HUES64 (cell line): ENCODE data around the gene EBF3.

Source experiments
- H3K27ac ChIP-seq: 2 replicates; pipeline ENCODE4 v1.7.0; 2013; ENCODE audit warnings: low read depth, low read length, inconsistent platforms
- H3K27me3 ChIP-seq: 2 replicates; pipeline ENCODE4 v1.6.1; 2013; ENCODE audit warnings: mild to moderate bottlenecking, low read length; ENCODE audit not compliant: insufficient read depth
- H3K36me3 ChIP-seq: 2 replicates; pipeline ENCODE4 v1.6.1; 2013; ENCODE audit warnings: mild to moderate bottlenecking, low read length; ENCODE audit not compliant: insufficient read depth
- H3K4me1 ChIP-seq: 2 replicates; pipeline ENCODE4 v1.6.1; 2013; ENCODE audit warnings: mild to moderate bottlenecking, low read length, moderate library complexity; ENCODE audit not compliant: insufficient read depth
- H3K4me3 ChIP-seq: 2 replicates; pipeline ENCODE4 v1.5.1; 2013; ENCODE audit warnings: mild to moderate bottlenecking, low read length, moderate library complexity
- H3K9ac ChIP-seq: 2 replicates; pipeline ENCODE4 v1.6.1; 2013; ENCODE audit warnings: mild to moderate bottlenecking, low read depth, low read length
- H3K9me3 ChIP-seq: 2 replicates; pipeline ENCODE4 v1.6.1; 2013; ENCODE audit warnings: low read depth, low read length; ENCODE audit not compliant: insufficient read depth
- WGBS: fragments of 150-250, 120-280 bp; methylation state at CpG from one replicate; pipeline ENCODE4 v1.1.7; 2013; ENCODE audit warnings: missing lambda C conversion rate; 5-methylcytosine and 5-hydroxymethylcytosine counted together

Gene EBF3

DNA sequence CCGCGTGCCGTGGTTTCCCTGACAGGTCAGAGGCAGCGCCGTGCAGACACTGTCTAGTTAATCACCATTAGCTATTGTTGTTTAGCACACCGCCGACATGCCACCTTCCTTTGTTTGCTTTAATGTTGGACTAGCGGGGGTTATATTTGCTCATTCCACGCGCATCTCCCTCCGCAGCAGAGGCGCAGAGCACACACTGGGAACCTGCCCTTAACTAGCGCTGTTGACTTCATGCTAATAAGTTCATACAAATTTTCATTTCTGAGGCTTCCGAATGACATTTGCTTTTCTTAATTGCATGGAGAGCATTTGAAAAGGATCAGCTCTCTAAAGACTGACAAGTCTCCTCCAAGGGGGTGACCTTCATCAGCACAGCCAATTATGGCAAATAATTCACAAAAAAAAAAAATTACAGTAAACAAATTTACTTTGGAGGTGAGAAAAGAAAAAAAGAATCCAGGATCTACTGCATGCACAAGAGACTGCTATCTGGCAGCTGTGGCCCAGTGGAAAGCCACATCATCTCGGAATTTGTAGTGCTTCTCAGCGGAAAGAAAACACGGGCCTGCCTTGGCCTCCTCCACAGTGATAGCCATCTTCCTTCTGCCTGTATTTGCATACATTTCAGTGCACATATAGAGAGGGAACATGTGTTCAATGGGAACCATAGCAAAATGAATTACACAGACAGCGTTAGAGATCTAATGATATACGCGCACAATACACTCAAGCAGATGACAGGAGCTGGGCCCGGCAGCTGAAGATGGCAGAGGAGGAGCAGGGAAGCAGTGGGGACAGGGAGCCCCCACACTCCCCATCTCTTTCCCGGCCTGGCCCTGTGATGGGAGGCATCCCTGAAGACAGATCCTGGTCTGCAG lies 94.2 kb downstream of the EBF3 start:
- Histone ChIP-seq H3K9me3 (no peaks in the 10 kb centered on the region), H3K4me1 (peaks cover 22% of the 10 kb centered on the region), H3K27ac (no peak overlapping the region), H3K4me3 (no peak overlapping the region), H3K27me3 (no peaks in the 10 kb centered on the region), H3K36me3 (no peaks in the 10 kb centered on the region), H3K9ac (no peak overlapping the region)
- 95% methylated on average over 22 of the region's 22 CpGs for WGBS

DNA sequence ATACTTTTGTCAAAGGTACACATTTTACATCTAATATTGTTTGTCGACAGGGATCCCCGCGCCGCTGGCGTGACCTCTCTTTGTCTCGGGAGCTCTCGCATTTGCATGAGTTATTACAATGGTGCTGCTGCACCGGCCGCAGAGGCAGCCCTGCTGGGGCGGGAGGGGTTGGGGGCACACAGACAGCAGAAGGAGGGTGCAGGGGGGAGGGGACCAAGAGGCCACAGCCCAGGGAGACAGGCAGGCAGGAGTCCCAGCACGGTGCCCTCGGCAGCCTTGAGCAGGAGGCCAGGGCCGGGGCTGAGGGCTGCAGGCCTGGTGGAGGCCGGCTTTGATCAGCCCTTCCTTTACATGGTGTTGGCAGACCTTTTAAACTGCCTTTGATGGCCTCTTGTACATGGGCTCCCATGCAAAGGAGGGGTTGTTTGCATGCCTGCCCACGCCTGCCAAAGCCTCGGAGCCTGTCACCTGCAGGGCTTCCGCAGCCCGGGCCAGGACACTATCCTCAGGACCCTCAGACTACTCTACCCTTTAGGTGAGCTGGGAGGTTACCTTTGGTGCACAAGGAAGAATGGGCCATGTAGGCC lies 95.5 kb downstream of the EBF3 start:
- Histone ChIP-seq H3K4me3 (no peak overlapping the region), H3K4me1 (peaks cover 25% of the 10 kb centered on the region), H3K9me3 (no peaks in the 10 kb centered on the region), H3K27me3 (no peaks in the 10 kb centered on the region), H3K27ac (no peak overlapping the region), H3K9ac (no peak overlapping the region), H3K36me3 (no peaks in the 10 kb centered on the region)
- 40% methylated on average over 18 of the region's 18 CpGs for WGBS

DNA sequence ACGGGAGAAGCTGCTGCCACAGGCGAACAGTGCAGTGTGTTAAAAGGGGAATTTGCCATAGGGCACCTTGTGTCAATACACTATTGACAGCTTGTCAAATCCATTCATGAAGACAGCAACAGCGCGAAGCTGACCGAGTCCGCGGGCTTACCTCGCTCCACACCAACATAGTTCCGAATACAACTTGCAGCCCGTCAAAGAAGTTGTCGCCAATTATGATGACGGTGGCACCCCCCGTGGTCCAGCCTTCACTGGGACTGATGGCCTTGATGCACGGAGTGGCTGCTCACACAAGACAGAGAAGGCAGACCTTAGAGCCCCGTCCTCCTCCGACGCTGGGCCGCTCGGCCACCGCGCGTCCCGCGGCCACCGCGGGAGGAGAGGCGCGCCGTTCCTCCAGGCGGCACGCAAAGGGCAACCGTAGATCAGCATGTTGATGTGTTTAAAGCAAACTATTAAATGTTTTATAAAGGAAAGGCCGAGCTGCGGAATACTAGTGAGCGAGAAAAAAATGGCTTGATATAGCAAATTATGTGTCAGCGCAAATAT lies 96.4 kb downstream of the EBF3 start:
- H3K36me3 ChIP-seq, result no peaks in the 10 kb centered on the region
- H3K9ac ChIP-seq, result no peak overlapping the region
- peaks cover 33% of the 10 kb centered on the region for H3K4me1 ChIP-seq
- no peaks in the 10 kb centered on the region for H3K9me3 ChIP-seq
- WGBS, result 94% methylated on average over 36 of the region's 36 CpGs
- H3K27ac ChIP-seq, result no peak overlapping the region
- H3K4me3 ChIP-seq, result no peak overlapping the region
- H3K27me3 ChIP-seq, result no peaks in the 10 kb centered on the region

DNA sequence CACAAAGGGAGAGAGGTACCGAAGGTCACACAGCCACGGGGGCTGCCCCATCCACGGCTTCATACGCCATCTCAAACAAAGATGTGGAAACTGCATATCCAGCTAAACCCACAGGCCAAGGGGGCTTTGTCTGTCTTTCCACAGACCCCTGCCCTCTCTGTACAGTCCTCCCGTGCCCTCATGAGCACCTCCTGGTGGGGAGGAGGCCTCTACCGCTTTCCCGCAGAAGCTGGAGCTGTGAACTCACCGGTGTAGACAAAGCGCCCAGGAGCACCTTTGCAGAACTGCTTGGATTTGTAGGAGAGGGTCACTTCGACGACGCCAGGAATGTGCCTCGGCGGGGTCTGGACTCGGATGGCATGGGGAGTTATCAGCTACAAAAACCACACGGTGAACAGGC lies 97.2 kb downstream of the EBF3 start:
- WGBS, result 91% methylated on average over 16 of the region's 16 CpGs
- H3K4me1 ChIP-seq, result peaks cover 33% of the 10 kb centered on the region
- no peak overlapping the region for H3K4me3 ChIP-seq
- no peaks in the 10 kb centered on the region for H3K27me3 ChIP-seq
- H3K9me3 ChIP-seq, result no peaks in the 10 kb centered on the region
- H3K9ac ChIP-seq, result no peak overlapping the region
- H3K27ac ChIP-seq, result no peak overlapping the region
- H3K36me3 ChIP-seq, result no peaks in the 10 kb centered on the region

DNA sequence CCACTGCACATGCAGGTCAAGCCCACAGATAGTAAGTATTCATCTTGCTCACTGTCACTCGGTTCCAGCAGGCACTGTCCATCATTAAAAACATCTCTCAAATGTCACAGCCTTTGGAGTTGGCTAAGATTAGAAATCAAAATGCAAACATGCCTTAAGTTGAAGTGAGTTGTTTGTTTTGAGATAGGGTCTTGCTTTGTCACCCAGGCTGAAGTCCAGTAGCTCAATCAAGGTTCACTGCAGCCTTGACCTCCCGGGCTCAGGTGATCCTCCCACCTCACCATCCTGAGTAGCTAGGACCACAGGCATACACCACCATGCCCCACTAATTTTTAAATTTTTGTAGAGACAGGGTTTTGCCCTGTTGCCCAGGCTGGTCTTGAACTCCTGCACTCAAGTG lies 98.1 kb downstream of the EBF3 start:
- H3K9me3 ChIP-seq, result no peaks in the 10 kb centered on the region
- H3K4me1 ChIP-seq, result peaks cover 28% of the 10 kb centered on the region
- H3K36me3 ChIP-seq, result no peaks in the 10 kb centered on the region
- H3K9ac ChIP-seq, result no peak overlapping the region
- H3K27me3 ChIP-seq, result no peaks in the 10 kb centered on the region
- no peak overlapping the region for H3K4me3 ChIP-seq
- no peak overlapping the region for H3K27ac ChIP-seq
- 80% methylated on average over 2 of the region's 2 CpGs for WGBS

DNA sequence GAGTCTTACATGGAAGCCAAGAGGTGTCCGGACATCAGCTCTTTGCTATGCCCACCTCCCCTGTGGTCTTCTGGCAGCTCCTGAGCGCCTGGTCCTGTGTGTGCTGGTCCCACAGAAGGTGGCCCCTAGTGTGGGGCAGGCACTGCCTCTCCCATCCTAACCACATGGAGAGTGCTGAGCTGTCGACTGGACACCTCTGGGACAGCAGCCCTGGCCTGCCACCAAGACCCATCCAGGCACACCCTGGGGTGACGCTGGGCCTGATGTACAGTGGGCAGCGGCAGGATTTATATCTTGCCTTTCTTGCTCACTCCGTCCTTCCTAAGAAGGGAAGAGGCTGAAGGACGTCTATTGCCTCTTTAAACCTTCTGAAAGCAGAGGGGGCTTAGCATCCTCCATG lies 98.7 kb downstream of the EBF3 start:
- Histone ChIP-seq H3K4me3 (no peak overlapping the region), H3K4me1 (peaks cover 25% of the 10 kb centered on the region), H3K27me3 (no peaks in the 10 kb centered on the region), H3K27ac (no peak overlapping the region), H3K36me3 (no peaks in the 10 kb centered on the region), H3K9ac (no peak overlapping the region), H3K9me3 (no peaks in the 10 kb centered on the region)
- 94% methylated on average over 7 of the region's 7 CpGs for WGBS

DNA sequence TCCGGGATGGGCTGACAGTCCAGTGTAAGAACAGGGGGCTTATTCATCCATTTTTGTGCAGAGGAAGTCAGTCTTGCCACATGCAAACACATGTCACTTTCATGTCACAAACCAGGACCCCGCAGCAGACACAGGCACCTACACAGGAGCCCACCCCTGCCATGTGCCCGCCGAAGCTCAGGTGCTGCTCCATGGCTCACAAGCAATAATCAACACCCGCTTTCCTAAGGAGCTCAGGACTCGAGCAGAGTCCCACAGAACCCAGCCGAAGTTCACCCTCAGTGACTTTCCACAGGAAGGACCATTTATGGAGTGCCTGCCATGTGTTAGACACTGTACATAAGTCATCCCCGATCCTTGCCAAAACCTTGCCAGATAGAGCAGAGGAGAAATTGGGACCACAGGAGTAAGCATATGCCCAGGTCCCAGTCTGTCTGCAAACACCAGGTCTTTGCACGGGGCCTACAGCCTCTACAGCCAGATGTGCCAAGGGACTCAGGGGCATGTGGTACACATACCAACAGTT lies 99.4 kb downstream of the EBF3 start:
- WGBS, result 95% methylated on average over 9 of the region's 9 CpGs
- no peaks in the 10 kb centered on the region for H3K27me3 ChIP-seq

DNA sequence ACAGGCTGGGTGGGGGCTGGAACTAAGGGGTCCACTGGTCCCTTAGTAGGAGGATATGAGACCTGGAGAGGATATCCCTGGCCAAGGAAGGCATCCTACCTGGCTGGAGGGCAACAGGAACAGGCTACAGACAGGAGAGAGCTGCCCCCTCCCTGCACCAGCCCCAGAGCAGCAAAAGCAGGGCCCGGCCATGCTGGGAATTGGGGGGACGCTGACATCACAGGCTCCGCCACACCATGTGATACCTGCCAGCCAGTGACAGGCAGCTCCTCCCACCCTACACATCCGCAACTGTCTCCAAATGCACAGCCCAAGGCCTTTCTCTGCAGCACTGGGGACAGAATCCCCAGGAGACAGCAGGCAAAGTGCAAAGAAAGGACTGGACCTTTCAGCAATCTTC lies 100.0 kb downstream of the EBF3 start:
- H3K27ac ChIP-seq, result no peak overlapping the region

More for the DNA sequence above, 99.4 kb downstream of the EBF3 start:
- Histone ChIP-seq H3K27ac (no peak overlapping the region), H3K9ac (no peak overlapping the region), H3K9me3 (no peaks in the 10 kb centered on the region), H3K4me1 (peaks cover 25% of the 10 kb centered on the region), H3K4me3 (no peak overlapping the region), H3K36me3 (no peaks in the 10 kb centered on the region)

DNA sequence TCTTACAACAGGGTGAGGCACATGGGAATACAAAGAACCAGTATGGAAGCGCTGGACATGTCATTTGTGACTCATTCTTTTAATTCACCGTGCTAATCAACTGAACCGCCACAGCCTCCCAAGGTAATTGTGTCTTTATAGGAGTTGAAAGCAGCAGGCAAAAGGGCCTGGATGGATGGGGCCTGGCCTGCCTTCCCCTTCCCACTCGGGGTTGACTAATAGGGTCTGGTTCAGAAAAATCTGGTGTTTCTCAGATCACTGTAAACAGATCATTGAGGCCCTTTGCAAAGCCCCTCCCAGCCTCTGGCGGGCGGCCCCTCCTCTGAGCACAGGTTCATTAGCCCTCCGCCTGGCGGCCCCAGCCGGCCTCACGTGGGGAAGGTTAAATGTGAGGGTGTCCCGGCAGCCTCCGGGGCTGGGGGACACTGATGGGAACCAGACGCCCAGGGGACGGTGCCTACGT lies 100.8 kb downstream of the EBF3 start:
- Histone ChIP-seq H3K36me3 (no peaks in the 10 kb centered on the region), H3K27me3 (no peaks in the 10 kb centered on the region), H3K27ac (no peak overlapping the region), H3K4me3 (no peak overlapping the region), H3K4me1 (peaks cover 14% of the 10 kb centered on the region), H3K9ac (no peak overlapping the region), H3K9me3 (no peaks in the 10 kb centered on the region)
- 44% methylated on average over 15 of the region's 15 CpGs for WGBS

More for the DNA sequence above, 100.0 kb downstream of the EBF3 start:
- Histone ChIP-seq H3K36me3 (no peaks in the 10 kb centered on the region), H3K9ac (no peak overlapping the region), H3K9me3 (no peaks in the 10 kb centered on the region), H3K4me3 (no peak overlapping the region), H3K27me3 (no peaks in the 10 kb centered on the region), H3K4me1 (peaks cover 21% of the 10 kb centered on the region)
- WGBS, result 87% methylated on average over 4 of the region's 4 CpGs

DNA sequence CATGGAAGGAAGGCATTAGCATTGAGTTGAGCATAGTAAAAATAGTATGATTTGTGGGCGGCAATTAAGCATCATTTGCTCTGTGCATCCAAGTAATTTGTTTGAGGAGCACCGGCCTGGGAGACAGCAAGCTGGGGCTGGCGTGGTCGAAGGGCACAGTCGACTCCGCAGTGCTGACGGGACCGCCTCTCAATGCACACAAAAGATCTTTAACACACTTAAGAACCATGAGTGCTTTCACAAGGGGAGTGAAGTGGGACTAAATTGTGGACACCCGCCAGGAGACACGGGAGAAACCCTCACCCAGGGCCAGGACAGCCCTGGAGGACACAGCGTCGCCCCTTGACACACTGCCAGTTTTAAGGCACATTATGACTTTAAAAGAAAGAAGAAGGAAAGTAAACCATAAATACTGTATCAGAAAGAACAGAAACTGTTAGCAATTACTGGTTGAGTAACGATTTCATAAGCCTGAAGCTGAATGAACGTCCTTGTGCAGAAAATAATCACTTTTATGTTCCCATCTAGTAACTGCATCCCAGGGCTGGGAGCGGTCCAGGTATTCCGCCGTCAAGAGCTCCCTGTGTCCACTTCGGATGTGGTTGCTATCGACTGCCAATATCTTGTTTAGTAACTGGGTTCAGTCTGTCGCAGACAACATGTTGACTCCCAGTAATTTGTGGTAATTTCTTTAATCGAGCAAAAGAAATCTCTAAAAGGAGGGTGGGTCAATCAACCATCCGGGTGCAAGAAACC lies 102.1 kb downstream of the EBF3 start:
- H3K27ac ChIP-seq, result no peak overlapping the region
- WGBS, result 91% methylated on average over 21 of the region's 22 CpGs
- H3K4me3 ChIP-seq, result no peak overlapping the region
- H3K36me3 ChIP-seq, result no peaks in the 10 kb centered on the region
- no peak overlapping the region for H3K9ac ChIP-seq
- no peaks in the 10 kb centered on the region for H3K27me3 ChIP-seq
- no peaks in the 10 kb centered on the region for H3K9me3 ChIP-seq
- H3K4me1 ChIP-seq, result peaks cover 11% of the 10 kb centered on the region; the same call in 1 of the 2 replicates
